ENCODE results near the gene OSM. TPM values are rescaled to one million over a fixed set of nuclear protein-coding genes. Genes with fewer than 3 reads are reported as not detected.

Gene OSM
- total RNA-seq, 8 experiments from 2014 or later = 0.08 to 0.71 (median 0.23) TPM; not detected in 3

- Histone ChIP-seq H3K27ac (no peak overlapping the region), H3K4me1 (replicated peaks in 1 of 2) (peaks cover 11 to 21% of the 10 kb centered on the region in 2 donors), H3K4me3 (no peak overlapping the region)
- ATAC-seq (replicated peaks in 6 of 8) = peak in 1 of 8 experiments; percentile 3
- 33 to 100% (median 71%) methylated on average over 1 to 18 of the region's 31 CpGs; no CpG with 5 or more reads in 3 of the 10 experiments for WGBS, 10 experiments
- in situ Hi-C loops (cut with MboI; ENCODE audit: low pct_unique_long_range_greater_than_20kb in 2 of 9, low sequenced_read_pairs in 9 of 9, unreplicated experiment in 9 of 9) = no loop called here
Measured at GRCh38 chr22:30286813-30287647, 20.4 kb upstream of the OSM start.

DNA sequence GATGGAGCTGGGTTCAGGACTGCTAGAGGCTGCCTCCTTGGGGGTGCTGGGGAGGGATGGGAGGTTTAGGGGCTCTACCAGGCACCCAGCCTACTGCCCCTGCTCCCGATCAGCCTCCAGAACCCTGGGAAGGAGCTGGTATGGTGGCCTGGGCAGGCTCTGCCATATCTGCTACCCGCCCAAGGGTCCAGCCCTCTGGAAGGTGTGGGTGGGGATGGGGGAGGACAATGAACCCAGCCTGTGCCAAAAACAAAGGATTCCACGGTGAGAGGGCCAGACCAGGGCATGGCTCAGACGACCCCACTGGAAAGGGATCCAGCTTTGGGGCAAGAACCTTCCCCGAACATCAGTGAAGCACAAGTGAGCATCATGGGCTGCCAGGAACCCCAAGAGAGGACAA lies 19.7 kb upstream of the OSM start:
- peaks cover 11 to 20% of the 10 kb centered on the region in 2 donors for H3K4me1 ChIP-seq (replicated peaks in 1 of 2)
- in situ Hi-C loops (cut with MboI; ENCODE audit: low pct_unique_long_range_greater_than_20kb in 2 of 9, low sequenced_read_pairs in 9 of 9, unreplicated experiment in 9 of 9) = no loop called here
- WGBS, 10 experiments = 50 to 77% methylated on average over 1 to 3 of the region's 5 CpGs; no CpG with 5 or more reads in 8 of the 10 experiments
- ATAC-seq (replicated peaks in 6 of 8) = no peak
- H3K27ac ChIP-seq = no peak overlapping the region
- H3K4me3 ChIP-seq = no peak overlapping the region

- WGBS, 10 experiments = 89% methylated on average over 5 of the region's 8 CpGs; no CpG with 5 or more reads in 9 of the 10 experiments
- Histone ChIP-seq H3K4me1 (replicated peaks in 1 of 2) (peaks cover 8 to 15% of the 10 kb centered on the region in 2 donors), H3K4me3 (no peak overlapping the region), H3K27ac (no peak overlapping the region)
- in situ Hi-C loops (cut with MboI; ENCODE audit: low pct_unique_long_range_greater_than_20kb in 2 of 9, low sequenced_read_pairs in 9 of 9, unreplicated experiment in 9 of 9) = no loop called here
- no peak for ATAC-seq (replicated peaks in 6 of 8)
Measured at GRCh38 chr22:30285846-30286200, 19.2 kb upstream of the OSM start.

DNA sequence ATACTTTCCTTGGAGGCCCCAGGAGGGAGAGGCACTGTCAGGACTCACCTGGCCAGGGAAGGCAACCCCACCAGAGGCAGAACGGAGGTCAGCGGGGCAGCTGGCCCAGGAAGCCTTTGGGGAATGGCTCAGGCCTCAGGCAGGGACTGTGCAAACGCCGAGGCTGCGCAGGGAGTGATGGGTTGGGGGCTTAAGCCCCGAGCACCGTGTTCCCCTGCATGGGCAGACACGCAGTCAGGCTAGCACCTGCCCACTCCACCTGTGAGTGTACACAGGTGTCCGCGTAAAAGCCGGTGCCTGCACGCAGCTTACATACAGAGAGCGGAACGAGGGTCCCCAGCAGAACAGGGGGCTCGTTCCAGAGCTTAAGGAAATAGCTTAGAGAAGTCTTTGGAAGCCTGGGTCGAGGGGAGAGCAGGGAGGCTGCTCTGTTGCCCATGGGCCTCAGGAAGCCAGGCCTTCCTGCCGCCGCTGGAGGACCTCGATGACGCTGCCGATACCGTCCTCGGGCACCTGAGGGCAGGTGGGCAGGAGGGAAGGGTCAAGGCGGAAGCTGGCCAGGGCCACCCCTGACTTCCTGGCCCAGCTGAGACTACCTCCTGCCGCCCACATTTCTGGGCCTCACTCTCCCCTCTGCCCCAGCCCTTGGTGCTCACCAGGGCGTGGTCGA lies 18.7 kb upstream of the OSM start:
- Histone ChIP-seq H3K27ac (no peak overlapping the region), H3K4me1 (replicated peaks in 1 of 2) (peaks cover 2 to 10% of the 10 kb centered on the region in 2 donors), H3K4me3 (no peak overlapping the region)
- ATAC-seq (replicated peaks in 6 of 8) = no peak
- in situ Hi-C loops (cut with MboI; ENCODE audit: low pct_unique_long_range_greater_than_20kb in 2 of 9, low sequenced_read_pairs in 9 of 9, unreplicated experiment in 9 of 9) = no loop called here
- WGBS, 10 experiments = 0 to 90% (median 88%) methylated on average over 1 to 16 of the region's 27 CpGs; no CpG with 5 or more reads in 5 of the 10 experiments

DNA sequence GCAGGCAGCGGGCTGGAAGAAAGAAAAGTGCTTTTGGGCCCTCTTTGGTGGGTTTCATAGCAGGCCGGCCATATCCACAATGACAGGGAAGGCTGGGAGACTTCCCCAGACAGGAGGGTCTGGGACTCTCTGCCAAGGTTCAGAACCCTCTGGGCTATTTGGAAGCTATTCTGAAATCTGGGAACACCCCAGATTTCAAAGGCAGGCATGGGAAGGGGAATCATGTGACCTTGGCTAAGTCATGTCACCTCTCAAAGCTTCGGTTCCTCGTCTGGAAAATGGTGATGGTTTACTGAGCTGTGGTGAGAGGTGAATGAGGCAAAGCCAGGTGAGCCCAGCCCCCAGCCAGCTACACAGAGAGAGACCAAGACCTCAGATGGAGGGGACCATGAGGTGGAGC lies 18.0 kb upstream of the OSM start:
- in situ Hi-C loops (cut with MboI; ENCODE audit: low pct_unique_long_range_greater_than_20kb in 2 of 9, low sequenced_read_pairs in 9 of 9, unreplicated experiment in 9 of 9) = no loop called here

DNA sequence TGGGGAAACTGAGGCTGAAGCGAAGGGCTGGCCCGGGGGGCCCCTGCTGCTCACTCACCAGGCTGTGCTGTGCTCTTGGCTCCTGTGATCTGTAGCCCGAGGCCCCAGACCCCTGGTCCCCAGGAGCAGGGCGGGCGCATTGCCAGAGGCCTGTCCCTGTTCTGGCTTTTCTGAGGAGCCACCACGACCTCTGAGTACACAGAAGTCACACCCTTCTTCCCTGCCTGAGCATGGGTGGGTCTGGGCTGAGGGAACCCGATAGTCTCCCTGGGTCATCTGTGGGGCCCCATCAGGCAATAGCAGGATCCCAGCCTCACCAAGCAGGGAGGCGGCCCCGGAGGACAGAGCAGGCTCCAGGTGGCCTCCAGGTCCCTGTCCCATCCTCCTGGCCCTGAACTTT lies 17.5 kb upstream of the OSM start:
- in situ Hi-C loops (cut with MboI; ENCODE audit: low pct_unique_long_range_greater_than_20kb in 2 of 9, low sequenced_read_pairs in 9 of 9, unreplicated experiment in 9 of 9) = no loop called here
- WGBS, 10 experiments = 71% methylated on average over 4 of the region's 9 CpGs; no CpG with 5 or more reads in 9 of the 10 experiments
- H3K4me1 ChIP-seq (replicated peaks in 1 of 2) = peaks cover 2 to 4% of the 10 kb centered on the region in 2 donors
- no peak for ATAC-seq (replicated peaks in 6 of 8)
- no peak overlapping the region for H3K27ac ChIP-seq
- no peak overlapping the region for H3K4me3 ChIP-seq

More for the DNA sequence above, 18.0 kb upstream of the OSM start:
- WGBS, 10 experiments = 73 to 100% (median 93%) methylated on average over 1 to 3 of the region's 4 CpGs; no CpG with 5 or more reads in 3 of the 10 experiments
- Histone ChIP-seq H3K4me3 (no peak overlapping the region), H3K27ac (no peak overlapping the region), H3K4me1 (replicated peaks in 1 of 2) (peaks cover 2 to 4% of the 10 kb centered on the region in 2 donors)
- no peak for ATAC-seq (replicated peaks in 6 of 8)

DNA sequence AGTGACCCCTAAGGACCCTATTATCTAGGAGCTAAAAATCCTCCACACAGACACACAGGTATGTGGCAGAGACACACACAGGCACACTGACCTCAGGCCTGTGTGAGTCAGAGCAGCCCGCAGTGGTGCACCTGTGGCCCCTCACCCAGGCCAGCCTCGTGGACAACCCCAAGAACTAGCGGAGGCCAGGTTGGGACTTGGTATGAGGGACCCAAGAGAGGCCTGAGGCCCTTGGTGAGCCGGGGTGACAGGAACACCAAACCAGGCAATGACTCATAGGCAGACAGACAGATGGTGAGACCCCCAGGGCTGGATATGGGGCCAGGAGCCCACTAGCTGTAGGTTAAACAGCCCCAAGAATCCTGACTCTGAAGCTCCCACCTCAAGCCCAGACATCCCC lies 16.7 kb upstream of the OSM start:
- 75 to 100% (median 86%) methylated on average over 1 to 2 of the region's 4 CpGs; no CpG with 5 or more reads in 7 of the 10 experiments for WGBS, 10 experiments
- in situ Hi-C loops (cut with MboI; ENCODE audit: low pct_unique_long_range_greater_than_20kb in 2 of 9, low sequenced_read_pairs in 9 of 9, unreplicated experiment in 9 of 9) = no loop called here
- peaks cover 2 to 3% of the 10 kb centered on the region in 2 donors for H3K4me1 ChIP-seq (replicated peaks in 1 of 2)
- no peak for ATAC-seq (replicated peaks in 6 of 8)
- no peak overlapping the region for H3K27ac ChIP-seq
- H3K4me3 ChIP-seq = no peak overlapping the region

DNA sequence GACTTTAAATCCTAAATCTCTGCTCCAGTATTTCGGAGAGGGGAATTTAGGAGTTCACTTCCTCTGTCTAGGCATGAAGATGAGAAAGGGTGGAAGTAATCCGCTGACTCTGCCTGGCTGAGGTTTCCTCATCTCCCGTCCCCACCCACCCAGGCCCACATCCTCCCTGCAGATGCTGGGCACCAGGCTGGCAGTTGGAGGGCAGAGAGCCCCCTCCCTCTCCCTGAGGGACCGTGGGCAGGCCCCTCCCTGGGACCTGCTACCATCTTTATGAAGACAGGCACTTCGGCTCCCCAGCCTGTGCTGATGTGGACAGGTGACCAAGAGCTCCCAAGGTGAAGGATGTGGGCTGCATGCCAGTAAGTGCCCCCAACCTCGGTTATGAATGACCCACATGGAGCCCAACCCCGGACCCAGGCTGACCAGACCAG lies 16.0 kb upstream of the OSM start:
- no peak overlapping the region for H3K27ac ChIP-seq
- ATAC-seq (replicated peaks in 6 of 8) = no peak
- no peaks in the 10 kb centered on the region for H3K4me1 ChIP-seq (replicated peaks in 1 of 2)
- in situ Hi-C loops (cut with MboI; ENCODE audit: low pct_unique_long_range_greater_than_20kb in 2 of 9, low sequenced_read_pairs in 9 of 9, unreplicated experiment in 9 of 9) = no loop called here
- WGBS, 10 experiments = 83% methylated on average over 2 of the region's 7 CpGs; no CpG with 5 or more reads in 9 of the 10 experiments
- H3K4me3 ChIP-seq = no peak overlapping the region

- no peak for ATAC-seq (replicated peaks in 6 of 8)
- 35 to 89% (median 77%) methylated on average over 5 to 8 of the region's 8 CpGs; no CpG with 5 or more reads in 1 of the 10 experiments for WGBS, 10 experiments
- no peaks in the 10 kb centered on the region for H3K4me1 ChIP-seq (replicated peaks in 1 of 2)
- in situ Hi-C loops (cut with MboI; ENCODE audit: low pct_unique_long_range_greater_than_20kb in 2 of 9, low sequenced_read_pairs in 9 of 9, unreplicated experiment in 9 of 9) = no loop called here
- H3K27ac ChIP-seq = no peak overlapping the region
- no peak overlapping the region for H3K4me3 ChIP-seq
Measured at GRCh38 chr22:30280505-30280904, 13.9 kb upstream of the OSM start.

DNA sequence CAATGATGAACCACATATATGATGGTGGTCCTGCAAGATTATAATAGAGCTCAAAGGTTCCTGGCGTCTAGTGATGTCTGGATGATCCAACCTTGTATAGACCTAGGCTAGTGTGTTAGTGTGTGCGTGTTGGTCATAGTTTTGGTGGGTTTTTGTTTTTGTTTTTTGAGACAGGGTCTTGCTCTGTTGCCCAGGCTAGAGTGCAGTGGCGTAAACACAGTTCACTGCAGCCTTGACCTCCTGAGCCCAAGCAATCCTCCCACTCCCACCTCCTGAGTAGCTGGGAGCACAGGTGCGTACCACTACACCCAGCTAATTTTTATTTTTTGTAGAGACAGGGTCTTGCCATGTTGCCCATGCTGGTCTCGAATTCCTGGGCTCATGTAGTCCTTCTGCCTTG lies 13.3 kb upstream of the OSM start:
- ATAC-seq (replicated peaks in 6 of 8) = no peak
- H3K4me3 ChIP-seq = no peak overlapping the region
- no peak overlapping the region for H3K27ac ChIP-seq
- no peaks in the 10 kb centered on the region for H3K4me1 ChIP-seq (replicated peaks in 1 of 2)
- 55 to 100% (median 85%) methylated on average over 1 to 4 of the region's 5 CpGs; no CpG with 5 or more reads in 1 of the 10 experiments for WGBS, 10 experiments
- in situ Hi-C loops (cut with MboI; ENCODE audit: low pct_unique_long_range_greater_than_20kb in 2 of 9, low sequenced_read_pairs in 9 of 9, unreplicated experiment in 9 of 9) = no loop called here

DNA sequence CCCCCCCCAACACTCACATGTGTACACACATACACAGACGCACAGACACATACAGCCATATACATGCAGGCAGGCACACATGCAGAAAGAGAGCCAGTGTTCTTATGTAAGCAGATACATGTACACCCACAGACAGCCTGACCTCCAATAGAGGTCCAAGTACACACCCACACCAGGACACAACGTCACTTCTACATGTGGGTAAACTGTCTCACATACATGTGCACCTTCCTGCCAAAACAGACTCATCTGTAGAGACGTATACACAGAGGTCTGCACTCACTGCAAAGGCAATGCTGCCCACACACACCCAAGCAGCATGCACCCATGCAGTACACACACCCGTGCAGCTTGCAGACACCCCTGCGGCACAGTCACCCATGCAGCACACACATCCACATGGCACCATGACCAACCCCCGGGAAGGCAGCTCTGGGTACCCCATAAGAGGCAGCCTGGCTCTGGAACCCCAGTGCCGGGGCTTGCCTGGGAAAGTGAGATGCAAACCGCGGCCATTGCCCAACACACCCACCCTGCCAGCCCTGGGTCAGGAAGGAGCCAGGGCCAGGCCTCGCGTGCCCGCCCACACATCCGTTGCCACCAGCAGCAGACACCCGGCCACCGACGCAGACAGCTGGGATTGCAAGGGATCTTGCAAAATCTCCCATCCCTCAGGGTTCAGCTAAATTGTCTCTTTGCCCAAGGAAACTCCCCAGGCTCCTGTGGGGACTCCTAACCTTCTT lies 12.6 kb upstream of the OSM start:
- 37 to 100% (median 90%) methylated on average over 1 to 7 of the region's 16 CpGs; no CpG with 5 or more reads in 4 of the 10 experiments for WGBS, 10 experiments
- H3K4me3 ChIP-seq = no peak overlapping the region
- ATAC-seq (replicated peaks in 6 of 8) = peak in 1 of 8 experiments; percentile 8
- no peaks in the 10 kb centered on the region for H3K4me1 ChIP-seq (replicated peaks in 1 of 2)
- H3K27ac ChIP-seq = no peak overlapping the region
- in situ Hi-C loops (cut with MboI; ENCODE audit: low pct_unique_long_range_greater_than_20kb in 2 of 9, low sequenced_read_pairs in 9 of 9, unreplicated experiment in 9 of 9) = no loop called here

- WGBS, 10 experiments = 0 to 100% (median 39%) methylated on average over 1 to 8 of the region's 14 CpGs; no CpG with 5 or more reads in 2 of the 10 experiments
- Histone ChIP-seq H3K4me1 (replicated peaks in 1 of 2) (no peaks in the 10 kb centered on the region), H3K27ac (no peak overlapping the region), H3K4me3 (no peak overlapping the region)
- in situ Hi-C loops (cut with MboI; ENCODE audit: low pct_unique_long_range_greater_than_20kb in 2 of 9, low sequenced_read_pairs in 9 of 9, unreplicated experiment in 9 of 9) = no loop called here
- peak in 6 of 8 experiments; percentile 14 to 56 (median 36) for ATAC-seq (replicated peaks in 6 of 8)
Measured at GRCh38 chr22:30277547-30278344, 11.1 kb upstream of the OSM start.
